ENCODE results near the gene TTC21A. TPM values are rescaled to one million over a fixed set of nuclear protein-coding genes. Genes with fewer than 3 reads are reported as not detected.

TTC21A gene
- polyA plus RNA-seq, 6 donors from 2014 or later = 3.8 to 14.8 (median 11.2) TPM

GRCh38 chr3:39178553-39178952 is 71.1 kb downstream of the TTC21A start:
- peak overlapping the region; percentile 2 to 87 (median 74) for H3K4me3 Mint-ChIP-seq
- H3K4me1 Mint-ChIP-seq = peaks cover 29 to 38% (median 37%) of the 10 kb centered on the region in 3 donors
- DNase-seq (no peak), ATAC-seq (ENCODE audit: low read depth in 2 of 2) (no peak)
- no peaks in the 10 kb centered on the region for H3K36me3 Mint-ChIP-seq
- no peaks in the 10 kb centered on the region for H3K27me3 Mint-ChIP-seq
- H3K9me3 Mint-ChIP-seq = peaks cover 0 to 3% (median 0%) of the 10 kb centered on the region in 7 donors
- peak overlapping the region in 4 of 6 donors; percentile 14 to 91 (median 78) for H3K27ac Mint-ChIP-seq

DNA sequence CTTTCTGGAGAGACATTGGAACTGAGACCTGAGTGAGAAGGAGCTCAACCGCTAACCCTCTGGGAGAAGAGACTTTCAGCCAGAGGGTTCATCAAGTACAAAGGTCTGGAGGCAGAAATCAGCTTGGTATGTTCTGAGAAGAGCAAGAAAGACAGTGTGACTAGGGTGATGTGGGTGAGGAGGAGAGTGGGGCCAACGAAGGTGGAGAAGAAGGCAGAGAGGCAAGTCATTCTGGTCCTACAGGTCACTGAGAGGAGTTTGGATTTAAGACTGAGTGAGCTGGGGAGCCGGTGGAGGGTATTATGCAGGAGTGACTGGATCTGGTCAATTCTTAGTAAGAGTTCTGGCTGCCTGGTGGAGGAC is 72.7 kb downstream of the TTC21A start:
- Mint-ChIP-seq H3K4me1 (peaks cover 29 to 38% (median 37%) of the 10 kb centered on the region in 3 donors), H3K4me3 (peak overlapping the region; percentile 75 to 90 (median 82)), H3K27me3 (no peaks in the 10 kb centered on the region), H3K36me3 (no peaks in the 10 kb centered on the region), H3K9me3 (no peaks in the 10 kb centered on the region), H3K27ac (peak overlapping the region in 5 of 6 donors; percentile 56 to 95 (median 87))
- DNase-seq = no peak
- ATAC-seq (ENCODE audit: low read depth in 2 of 2) = no peak

GRCh38 chr3:39180546-39181346 is 73.3 kb downstream of the TTC21A start:
- Mint-ChIP-seq H3K27ac (peak overlapping the region; percentile 56 to 95 (median 84)), H3K36me3 (no peaks in the 10 kb centered on the region), H3K9me3 (no peaks in the 10 kb centered on the region), H3K4me3 (peak overlapping the region; percentile 75 to 90 (median 84)), H3K4me1 (peaks cover 29 to 38% (median 37%) of the 10 kb centered on the region in 3 donors), H3K27me3 (no peaks in the 10 kb centered on the region)
- peak; percentile 91 for DNase-seq
- ATAC-seq (ENCODE audit: low read depth in 2 of 2) = peak; percentile 87 to 89

DNA sequence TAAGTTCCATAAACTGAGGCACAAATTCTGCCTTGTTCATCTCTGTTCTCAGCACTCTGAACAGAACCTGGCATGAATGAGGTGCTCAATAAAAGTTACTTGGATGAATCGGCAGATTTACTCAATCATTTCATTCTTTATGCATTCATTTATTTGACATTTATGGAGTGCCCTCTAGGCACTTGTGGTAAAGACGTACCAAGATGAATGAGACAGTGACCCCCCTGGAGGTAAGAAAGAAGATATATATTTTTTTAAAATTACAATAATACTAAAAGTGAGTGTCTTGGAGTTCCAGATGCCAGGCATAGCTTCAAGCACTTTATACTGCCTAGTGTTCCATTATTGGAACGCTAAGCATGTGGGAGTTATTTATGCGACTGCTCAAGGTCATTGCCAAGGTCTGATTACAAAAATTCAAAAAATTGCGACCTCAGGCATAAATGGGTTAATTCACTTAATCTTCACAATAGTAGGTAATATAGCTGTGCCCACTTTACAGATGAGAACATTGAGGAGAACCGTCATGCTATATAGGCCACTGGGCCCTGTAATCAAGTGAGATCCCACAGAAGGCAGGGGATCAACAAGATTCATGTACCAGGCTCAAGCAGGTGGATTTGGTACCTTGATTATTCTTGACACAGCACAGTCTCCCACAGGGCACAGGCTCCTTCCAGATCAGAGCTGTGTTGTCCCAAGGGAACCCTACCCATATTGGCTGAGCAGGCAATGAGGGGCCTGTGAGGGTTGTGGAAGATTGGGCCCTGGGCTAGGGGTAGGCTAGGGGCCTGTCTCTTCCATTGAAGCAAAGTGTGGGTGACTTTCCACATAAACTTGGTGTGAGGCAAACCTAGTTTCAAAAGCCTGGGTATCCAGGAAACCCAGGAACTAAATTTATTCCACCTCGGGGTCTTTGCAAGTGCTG is 74.2 kb downstream of the TTC21A start:
- Mint-ChIP-seq H3K4me1 (peaks cover 29 to 35% (median 30%) of the 10 kb centered on the region in 3 donors), H3K27me3 (no peaks in the 10 kb centered on the region), H3K27ac (peak overlapping the region; percentile 27 to 94 (median 49)), H3K36me3 (no peaks in the 10 kb centered on the region), H3K4me3 (peak overlapping the region in 7 of 8 donors; percentile 66 to 85 (median 79)), H3K9me3 (no peaks in the 10 kb centered on the region)
- DNase-seq (no peak), ATAC-seq (ENCODE audit: low read depth in 2 of 2) (no peak)

DNA sequence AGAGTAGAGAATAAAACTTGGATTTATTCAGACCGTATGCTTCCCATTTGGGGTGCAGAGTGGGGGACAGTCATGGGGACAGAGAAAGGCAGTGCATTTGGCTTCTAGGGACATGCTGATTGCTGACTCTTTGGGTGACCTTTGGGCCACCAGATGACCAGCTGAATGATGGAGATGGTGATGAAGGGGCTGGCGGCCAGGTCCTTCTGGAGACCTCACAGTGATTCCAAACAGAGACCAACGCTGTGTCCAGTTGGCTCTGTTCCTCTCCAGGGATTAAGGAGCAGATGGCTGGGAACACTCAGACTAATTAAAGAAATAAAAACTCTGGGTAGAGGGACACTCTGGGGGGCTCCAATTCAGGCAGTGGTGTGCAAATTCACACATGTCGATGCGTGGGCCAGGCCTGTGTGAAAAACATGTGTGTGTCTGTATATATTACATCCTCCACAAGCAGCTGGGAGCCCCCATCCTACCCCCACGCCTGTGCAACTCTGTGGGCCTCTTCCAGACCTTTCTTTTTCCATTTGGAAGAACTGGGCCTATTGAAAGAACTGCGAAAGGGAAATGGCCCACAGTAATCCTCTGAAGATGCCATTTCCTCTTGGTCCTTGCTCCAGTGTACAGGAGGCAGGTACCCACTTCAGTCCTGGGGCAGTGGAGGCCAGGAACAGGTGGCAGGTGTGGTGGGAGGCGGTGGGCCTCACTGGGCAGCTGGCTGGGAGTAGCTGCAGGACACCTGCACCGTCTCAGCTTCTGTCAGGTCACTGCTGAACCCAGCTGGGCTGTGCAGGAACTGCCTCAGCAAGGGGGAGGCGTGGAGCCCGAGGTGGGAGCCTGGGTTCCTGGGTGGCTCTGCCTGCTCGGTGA is 76.0 kb downstream of the TTC21A start:
- H3K27ac Mint-ChIP-seq = peak overlapping the region in 2 of 6 donors; percentile 33 to 57
- H3K27me3 Mint-ChIP-seq = no peaks in the 10 kb centered on the region
- no peaks in the 10 kb centered on the region for H3K9me3 Mint-ChIP-seq
- no peaks in the 10 kb centered on the region for H3K36me3 Mint-ChIP-seq
- peaks cover 23 to 30% (median 28%) of the 10 kb centered on the region in 3 donors for H3K4me1 Mint-ChIP-seq
- DNase-seq (no peak), ATAC-seq (ENCODE audit: low read depth in 2 of 2) (no peak)
- H3K4me3 Mint-ChIP-seq = no peak overlapping the region

DNA sequence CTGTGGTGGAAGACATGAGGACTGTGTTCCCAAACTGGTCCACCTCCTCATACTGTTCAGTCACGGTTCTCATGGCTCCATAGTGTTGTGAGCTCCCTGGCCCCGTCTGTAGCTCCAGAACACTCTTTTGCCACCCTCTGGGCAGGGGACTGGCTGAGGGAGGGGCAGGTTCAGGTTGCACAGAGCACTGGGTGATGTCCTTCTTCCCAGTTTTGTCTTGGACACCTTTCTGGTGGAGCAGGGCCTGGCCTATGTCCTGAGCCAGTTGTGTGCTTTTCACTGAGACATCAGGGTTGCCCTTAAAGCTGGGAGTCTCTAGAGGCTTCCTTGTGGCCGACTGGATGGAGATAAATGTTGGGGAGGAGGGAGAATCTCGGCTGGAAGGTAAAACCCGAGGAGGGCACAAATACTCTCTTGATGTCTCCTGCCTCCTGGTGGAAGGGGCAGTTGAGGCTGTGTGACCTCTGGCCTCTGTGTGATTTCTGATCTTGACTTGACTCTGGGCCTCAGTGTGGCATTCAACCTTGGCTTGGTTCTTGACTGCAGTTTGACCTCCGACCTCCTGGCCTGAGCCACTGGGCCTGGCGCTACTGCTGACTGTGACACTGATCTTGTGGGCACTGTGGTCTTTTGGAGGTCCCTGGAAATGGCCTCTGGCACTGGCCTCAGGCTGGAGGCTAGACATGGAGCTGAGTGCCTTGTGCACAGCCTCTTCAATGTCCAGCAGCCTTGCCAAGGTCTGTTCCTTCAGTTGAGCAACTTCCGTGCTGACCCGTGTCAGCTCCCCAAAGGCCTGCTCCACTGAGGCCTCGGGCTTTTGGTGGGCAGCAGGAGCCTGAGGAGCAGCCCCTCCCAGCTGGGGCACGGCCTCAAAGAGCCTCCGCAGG is 76.8 kb downstream of the TTC21A start:
- no peaks in the 10 kb centered on the region for H3K27me3 Mint-ChIP-seq
- no peak overlapping the region for H3K4me3 Mint-ChIP-seq
- ATAC-seq (ENCODE audit: low read depth in 2 of 2) (no peak), DNase-seq (no peak)
- H3K4me1 Mint-ChIP-seq = peaks cover 18 to 23% (median 20%) of the 10 kb centered on the region in 3 donors
- H3K27ac Mint-ChIP-seq = no peak overlapping the region
- no peaks in the 10 kb centered on the region for H3K36me3 Mint-ChIP-seq
- H3K9me3 Mint-ChIP-seq = no peaks in the 10 kb centered on the region

DNA sequence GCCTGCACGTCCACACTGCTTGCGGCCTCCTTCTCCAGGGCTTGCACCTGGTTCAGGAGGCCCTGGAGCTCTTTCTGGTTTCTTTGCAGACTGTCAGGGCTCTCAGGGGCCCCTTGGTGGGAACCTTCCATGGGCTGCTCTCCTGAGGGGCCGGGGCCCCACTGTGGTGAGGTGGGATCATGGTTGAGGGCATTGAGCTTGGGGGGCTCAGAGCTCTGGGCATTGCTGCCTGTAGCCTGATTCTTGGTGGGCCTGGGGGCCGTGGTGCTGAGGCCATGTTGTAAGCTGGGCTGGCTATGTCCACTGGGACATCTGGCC is 77.4 kb downstream of the TTC21A start:
- Mint-ChIP-seq H3K36me3 (no peaks in the 10 kb centered on the region), H3K4me3 (no peak overlapping the region), H3K27me3 (peaks cover 0 to 4% (median 0%) of the 10 kb centered on the region in 3 donors), H3K9me3 (no peaks in the 10 kb centered on the region), H3K4me1 (peaks cover 20 to 23% (median 20%) of the 10 kb centered on the region in 3 donors), H3K27ac (no peak overlapping the region)
- DNase-seq = no peak
- no peak for ATAC-seq (ENCODE audit: low read depth in 2 of 2)

- H3K36me3 Mint-ChIP-seq = no peaks in the 10 kb centered on the region
- H3K27me3 Mint-ChIP-seq = peaks cover 0 to 4% (median 0%) of the 10 kb centered on the region in 3 donors
- ATAC-seq (ENCODE audit: low read depth in 2 of 2) (no peak), DNase-seq (no peak)
- H3K4me3 Mint-ChIP-seq = no peak overlapping the region
- peaks cover 16 to 20% (median 19%) of the 10 kb centered on the region in 3 donors for H3K4me1 Mint-ChIP-seq
- no peak overlapping the region for H3K27ac Mint-ChIP-seq
- H3K9me3 Mint-ChIP-seq = no peaks in the 10 kb centered on the region
Measured at GRCh38 chr3:39185326-39185958, 78.0 kb downstream of the TTC21A start.

GRCh38 chr3:39185959-39186691 is 78.6 kb downstream of the TTC21A start:
- H3K27me3 Mint-ChIP-seq = peaks cover 0 to 4% (median 0%) of the 10 kb centered on the region in 3 donors
- DNase-seq = no peak
- H3K36me3 Mint-ChIP-seq = no peaks in the 10 kb centered on the region
- H3K4me3 Mint-ChIP-seq = no peak overlapping the region
- H3K4me1 Mint-ChIP-seq = peaks cover 13 to 18% (median 18%) of the 10 kb centered on the region in 3 donors
- ATAC-seq (ENCODE audit: low read depth in 2 of 2) = no peak
- no peaks in the 10 kb centered on the region for H3K9me3 Mint-ChIP-seq
- no peak overlapping the region for H3K27ac Mint-ChIP-seq

GRCh38 chr3:39186692-39187151 is 79.2 kb downstream of the TTC21A start:
- DNase-seq (no peak), ATAC-seq (ENCODE audit: low read depth in 2 of 2) (no peak)
- Mint-ChIP-seq H3K4me3 (no peak overlapping the region), H3K27me3 (peaks cover 0 to 4% (median 0%) of the 10 kb centered on the region in 3 donors), H3K9me3 (no peaks in the 10 kb centered on the region), H3K27ac (no peak overlapping the region), H3K36me3 (no peaks in the 10 kb centered on the region), H3K4me1 (peaks cover 9 to 16% (median 14%) of the 10 kb centered on the region in 3 donors)

DNA sequence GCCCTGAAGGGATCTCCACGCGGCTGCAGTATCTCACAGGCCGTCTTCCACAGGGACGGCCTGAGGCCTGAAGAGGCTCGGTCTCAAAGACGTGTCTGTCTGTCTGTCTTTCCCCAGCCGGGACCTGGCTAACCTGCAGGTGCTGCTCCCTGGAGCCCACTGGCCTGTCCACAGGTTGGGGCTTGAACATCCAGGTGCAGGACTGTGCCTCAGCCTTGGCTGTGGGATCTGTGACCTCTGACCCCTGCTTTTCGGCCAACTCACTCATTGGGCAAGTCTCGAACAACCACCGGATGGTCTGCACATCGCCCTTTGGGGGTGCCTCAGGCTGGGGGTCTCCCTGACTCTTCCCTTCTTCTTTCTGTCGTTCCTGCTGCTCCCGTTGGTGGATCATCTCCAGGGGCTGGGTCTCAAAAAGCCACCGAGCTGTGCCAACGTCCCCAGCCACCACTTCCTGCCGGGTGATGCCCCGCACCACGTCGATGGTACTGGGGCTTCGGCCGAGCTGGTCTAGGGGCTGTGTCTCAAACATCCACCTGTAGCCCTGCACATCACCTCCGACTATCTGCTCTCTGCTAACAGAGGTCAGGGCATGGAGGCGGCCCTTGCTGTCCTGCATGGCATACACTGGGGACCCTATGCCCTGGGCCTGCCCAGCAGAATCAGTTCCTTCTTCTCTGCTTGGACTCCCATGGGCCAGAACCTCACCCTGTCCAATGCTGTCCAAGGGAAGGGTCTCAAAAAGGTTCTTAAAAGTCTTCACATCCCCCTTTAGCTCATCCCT is 80.1 kb downstream of the TTC21A start:
- peaks cover 13 to 20% (median 19%) of the 10 kb centered on the region in 3 donors for H3K4me1 Mint-ChIP-seq
- peaks cover 0 to 4% (median 0%) of the 10 kb centered on the region in 3 donors for H3K27me3 Mint-ChIP-seq
- H3K9me3 Mint-ChIP-seq = no peaks in the 10 kb centered on the region
- ATAC-seq (ENCODE audit: low read depth in 2 of 2) (no peak), DNase-seq (no peak)
- no peak overlapping the region for H3K4me3 Mint-ChIP-seq
- H3K36me3 Mint-ChIP-seq = no peaks in the 10 kb centered on the region
- H3K27ac Mint-ChIP-seq = peak overlapping the region in 1 of 6 donors; percentile 44

All from naive B cell (primary cell).